GM18867 (cell line): ENCODE data around the gene MSI2.
A peak's percentile ranks its signal among the peaks of the same experiment; 100 is the strongest.

Experiments used
- ATAC-seq: cut with Tn5 transposase; IDR thresholded peaks from one replicate; pipeline ENCODE4 v1.9.1; 2021; ENCODE audit warnings: mild to moderate bottlenecking, moderate library complexity; ENCODE audit not compliant: unreplicated experiment

MSI2 gene

GRCh38 chr17:57448759-57449283 is 192.5 kb downstream of the MSI2 start:
- ATAC-seq: no peak

DNA sequence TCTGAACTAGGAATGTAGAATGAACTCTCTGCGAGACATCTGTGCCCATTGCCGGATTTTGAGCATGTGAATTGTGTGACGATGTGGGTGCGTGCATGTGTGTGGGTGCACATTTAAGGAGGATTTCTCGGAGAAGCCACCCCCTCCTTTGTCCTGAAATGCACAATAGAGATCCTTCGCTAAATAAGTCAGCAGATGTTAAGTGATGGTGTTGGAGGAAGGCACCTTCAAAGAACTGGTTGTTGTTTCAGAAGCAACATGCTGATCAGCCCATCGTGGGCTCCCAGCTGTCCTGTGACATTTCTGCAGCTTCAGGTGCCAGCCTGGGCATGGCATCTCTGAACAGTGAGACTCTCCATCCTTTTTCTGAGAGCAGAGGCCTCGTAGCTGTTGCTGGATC is 194.9 kb downstream of the MSI2 start:
- ATAC-seq: no peak

- ATAC-seq: no peak
These were observed 195.3 kb downstream of the MSI2 start for GRCh38 chr17:57451643-57452042.

DNA sequence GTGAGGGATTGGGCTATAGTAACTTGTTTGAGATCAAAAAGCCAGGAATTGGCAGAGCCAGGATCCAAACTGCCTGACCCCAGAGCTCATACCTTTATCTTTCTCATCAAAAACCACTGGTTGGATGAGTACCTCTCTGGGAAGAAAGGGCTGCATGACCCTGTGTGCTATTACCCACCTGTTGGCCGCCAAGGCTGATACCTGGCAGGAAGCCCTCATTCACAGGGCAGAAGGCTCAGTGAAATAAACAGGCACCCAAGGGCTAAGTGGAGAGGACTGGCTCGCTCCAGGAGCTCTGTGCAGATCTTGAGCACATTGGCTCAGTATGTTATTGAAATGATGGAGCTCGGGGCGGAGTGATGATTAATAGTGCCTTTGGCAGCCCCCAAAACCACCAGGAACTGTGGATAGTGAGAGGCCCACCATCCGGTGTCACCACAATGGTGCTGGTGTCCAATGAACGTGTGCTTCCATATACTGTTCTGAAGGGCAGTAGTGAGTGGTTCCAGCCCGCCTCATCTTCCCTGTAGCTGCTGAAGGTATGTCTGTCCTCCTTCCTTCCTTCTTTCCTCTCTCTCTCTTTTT is 197.6 kb downstream of the MSI2 start:
- ATAC-seq: no peak

GRCh38 chr17:57454729-57455062 is 198.4 kb downstream of the MSI2 start:
- ATAC-seq: no peak

DNA sequence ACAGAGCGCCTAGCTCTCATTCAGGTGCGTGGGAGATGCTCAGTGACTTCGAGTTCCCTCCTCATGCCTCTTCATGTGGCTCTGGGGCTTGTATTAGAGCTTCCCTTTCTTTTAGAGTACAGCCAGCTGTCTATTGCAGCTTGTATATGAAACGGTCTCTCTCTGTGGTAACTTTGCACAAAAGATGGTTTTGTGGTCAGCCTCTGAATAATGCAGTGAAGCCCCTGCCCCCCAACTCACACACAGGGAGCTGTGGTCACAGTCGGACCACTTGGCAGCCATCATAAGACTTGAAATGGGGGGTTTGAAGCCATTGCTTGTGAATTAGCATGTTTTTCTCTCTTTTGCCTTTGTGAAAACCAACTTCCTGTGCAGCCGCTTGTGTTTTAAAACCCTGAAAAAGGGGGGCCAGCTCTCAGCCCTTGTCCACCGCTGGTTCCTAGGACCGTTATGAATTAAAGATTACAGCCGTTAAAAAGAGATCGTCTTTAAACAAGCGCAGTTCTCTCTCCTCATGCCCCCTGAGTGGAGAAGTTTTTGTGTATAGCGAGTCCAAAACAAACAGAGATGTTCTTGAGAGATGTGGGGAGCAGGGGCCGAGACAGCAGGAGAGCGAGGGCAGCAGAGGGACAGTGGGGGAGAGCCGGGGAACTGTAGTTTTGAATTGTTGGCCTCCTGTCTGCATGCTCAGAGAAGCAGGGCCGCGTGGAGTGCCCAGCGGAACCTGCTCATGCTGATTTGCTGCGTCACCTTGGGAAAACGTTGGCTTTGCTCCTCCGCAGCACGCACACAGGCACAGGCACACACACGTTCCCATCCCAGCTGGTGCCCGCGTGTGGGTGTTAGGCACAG is 199.0 kb downstream of the MSI2 start:
- peak; percentile 48 for ATAC-seq

DNA sequence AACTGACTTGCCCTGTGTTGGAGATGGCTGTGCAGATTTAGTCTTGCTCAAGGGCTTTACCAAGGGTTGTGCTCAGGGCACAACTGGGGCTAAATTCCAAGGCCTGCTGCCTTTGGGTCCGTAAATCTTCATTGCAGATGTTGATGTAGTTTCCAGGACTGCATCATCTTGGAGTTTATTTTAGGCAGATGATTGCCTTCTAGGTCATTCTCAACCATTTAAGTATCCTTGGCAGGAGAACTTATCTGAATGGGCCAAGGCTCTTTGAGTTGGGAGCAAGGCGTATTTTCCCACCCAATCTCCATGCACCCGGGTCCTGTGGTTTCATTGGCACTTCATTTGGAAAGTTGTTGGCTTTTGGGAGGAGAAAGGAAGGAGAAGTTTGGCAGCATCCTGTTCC is 200.3 kb downstream of the MSI2 start:
- no peak for ATAC-seq

- ATAC-seq: no peak
These were observed 200.9 kb downstream of the MSI2 start for GRCh38 chr17:57457188-57457587.

DNA sequence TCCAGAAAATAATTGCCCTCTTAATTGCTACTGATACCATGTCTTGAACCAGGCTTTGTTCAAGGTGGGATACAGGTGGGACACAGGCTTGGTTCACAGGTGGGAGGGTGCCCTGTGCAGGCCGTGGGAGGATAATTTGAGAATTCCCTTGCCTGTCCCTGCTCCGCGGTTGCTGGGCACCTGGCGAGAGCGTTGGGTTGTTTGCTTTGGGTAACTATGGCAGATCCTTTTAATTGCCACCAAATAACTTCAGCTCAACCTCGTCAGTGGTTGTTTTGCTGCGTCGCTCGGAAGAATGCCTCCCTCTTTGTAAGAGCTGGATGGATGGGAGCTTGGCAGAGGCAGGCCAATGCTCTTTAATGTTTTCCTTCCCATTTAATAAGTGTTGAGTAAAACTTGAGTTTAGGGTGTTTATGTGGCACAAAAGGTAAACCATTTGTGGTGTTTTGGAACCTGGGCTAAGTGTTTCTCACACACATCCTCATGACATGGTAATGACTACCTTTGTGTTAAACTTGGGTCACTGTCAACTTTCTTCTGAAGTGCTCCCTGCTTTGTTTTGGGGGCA is 202.5 kb downstream of the MSI2 start:
- no peak for ATAC-seq

DNA sequence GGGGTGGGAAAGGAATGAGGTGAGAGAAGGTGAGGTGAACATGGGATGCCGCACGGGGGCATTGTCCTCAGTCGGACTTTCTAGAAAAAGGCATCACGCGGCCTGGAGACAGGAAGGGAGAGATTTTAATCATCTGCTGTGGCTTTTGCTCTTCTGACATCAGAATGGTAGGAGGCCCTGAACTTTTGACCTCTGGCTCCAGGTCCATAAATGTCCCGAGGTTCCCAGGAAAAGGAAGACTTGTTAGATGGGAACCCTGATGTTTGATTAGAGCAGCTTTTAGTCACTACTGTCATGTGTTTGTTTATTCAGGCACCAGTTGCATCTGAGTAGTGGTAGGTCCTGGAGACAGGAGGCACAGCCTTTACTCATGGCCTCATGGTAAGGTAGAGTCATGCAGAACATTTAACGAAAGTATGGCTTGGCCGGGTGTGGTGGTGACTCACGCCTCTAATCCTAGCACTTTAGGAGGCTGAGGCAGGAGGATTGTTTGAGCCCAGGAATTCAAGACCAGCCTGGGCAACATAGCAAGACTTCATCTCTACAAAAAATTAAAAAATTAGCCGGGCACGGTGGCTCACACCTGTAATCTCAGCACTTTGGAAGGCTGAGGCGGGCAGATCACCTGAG is 203.1 kb downstream of the MSI2 start:
- ATAC-seq: no peak

GRCh38 chr17:57461082-57461481 is 204.8 kb downstream of the MSI2 start:
- no peak for ATAC-seq

GRCh38 chr17:57462007-57462579 is 205.8 kb downstream of the MSI2 start:
- ATAC-seq: no peak

DNA sequence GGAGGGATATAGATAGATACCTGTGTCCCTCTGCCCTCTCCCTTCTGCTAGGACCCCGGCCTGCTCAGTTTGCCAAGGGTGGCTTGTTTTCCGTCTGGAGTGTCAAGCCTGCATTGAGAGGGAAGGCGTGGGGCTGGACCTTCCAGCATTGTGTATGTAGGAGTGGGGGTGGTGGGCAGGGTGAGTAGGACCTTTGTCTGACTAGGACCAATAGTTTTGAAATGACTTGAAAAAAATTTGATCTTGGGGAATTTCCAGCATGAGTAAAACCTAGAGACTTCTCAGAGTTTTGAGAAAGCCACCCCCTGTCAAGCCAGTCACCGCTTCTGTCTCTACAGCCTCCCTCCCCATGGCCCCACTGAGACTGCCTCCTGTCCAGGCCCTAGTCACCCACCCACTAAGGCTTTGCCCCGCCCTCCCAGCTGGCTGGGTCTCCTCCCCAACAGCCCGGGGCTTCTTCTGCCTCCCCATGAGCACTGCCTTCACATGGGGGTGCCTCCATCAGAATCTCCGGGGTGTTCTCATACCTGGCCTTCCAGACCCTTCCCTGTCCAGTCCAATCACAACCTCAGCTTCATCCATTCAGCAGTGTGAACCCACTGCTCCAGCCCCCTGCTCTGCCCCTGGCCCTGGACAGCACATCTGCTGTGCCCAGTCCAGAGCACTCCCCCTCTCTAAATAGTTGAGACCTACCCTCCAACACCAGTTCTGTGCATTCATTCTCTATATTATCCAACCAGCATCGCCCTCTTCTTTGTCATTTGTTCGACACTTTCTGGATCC is 207.0 kb downstream of the MSI2 start:
- peak; percentile 89 for ATAC-seq

DNA sequence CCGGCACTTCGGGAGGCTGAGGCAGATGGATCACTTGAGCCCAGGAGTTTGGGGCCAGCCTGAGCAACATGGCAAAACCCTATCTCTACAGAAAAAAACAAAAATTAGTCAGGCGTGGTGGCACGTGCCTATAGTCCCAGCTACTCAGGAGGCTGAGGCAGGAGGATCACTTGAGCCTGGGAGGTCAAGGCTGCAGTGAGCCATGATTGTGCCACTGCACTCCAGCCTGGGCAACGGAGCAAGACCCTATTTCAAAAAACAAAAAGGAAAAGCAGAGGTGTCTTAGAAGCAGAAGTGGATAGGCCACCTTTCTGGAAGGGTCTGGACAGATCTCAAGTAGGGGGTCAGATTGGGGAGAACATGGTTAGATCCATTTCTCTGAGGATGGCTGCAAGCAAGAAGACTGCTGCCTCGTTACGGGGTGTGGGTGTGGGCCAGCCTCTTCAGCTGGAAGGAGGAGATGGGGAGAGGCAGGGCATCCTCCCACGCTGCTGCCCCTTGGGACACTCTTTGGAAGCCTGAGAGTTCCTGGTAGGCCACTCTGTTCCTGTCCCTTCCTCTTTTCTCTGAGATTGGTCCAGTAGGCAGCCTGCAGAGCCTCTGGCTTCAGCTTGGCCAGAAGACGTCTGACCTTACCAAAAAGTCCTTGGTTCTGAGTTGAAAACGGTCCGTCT is 208.0 kb downstream of the MSI2 start:
- no peak for ATAC-seq

DNA sequence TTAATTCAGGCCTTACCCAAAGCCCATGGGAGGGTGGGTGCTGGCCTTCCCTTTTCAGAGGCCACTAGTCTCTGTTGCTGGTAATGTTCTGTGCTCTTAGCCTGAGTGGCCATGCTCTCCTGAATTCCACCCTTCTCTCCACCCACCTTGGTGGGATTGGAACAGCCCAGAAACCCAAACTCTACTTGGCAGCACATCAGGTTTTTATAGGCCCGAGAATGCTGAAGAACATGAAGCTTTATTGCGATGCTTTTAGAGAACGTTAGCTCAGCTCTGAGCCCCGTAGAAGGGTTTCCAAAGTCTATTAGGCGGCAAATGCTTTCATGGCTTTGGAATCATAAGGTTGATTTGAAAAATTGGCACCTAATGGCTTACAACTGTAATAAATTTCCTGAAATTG is 209.3 kb downstream of the MSI2 start:
- no peak for ATAC-seq

DNA sequence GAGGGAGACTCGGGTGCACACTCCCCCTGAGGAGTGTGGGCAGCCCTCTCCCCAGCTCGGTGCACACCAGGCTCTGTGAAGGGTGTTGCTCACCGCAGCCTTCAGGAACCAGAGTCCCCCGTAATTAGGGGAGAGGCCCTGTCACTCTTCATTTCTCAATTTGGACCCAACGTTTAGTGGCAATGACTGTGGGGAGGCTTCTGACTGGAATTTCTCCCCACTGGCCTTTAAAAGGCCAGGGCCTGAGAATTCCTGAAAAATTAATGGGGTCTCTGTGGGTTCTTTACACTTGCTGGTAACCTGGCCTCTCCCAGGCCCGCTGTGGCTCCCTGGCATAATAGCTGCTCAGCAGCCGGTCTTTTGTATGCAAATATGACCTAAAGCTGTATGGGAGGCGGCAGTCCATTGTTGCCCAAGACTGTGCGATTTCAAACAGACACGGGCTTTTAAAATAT is 209.7 kb downstream of the MSI2 start:
- ATAC-seq: no peak

GRCh38 chr17:57466521-57466920 is 210.2 kb downstream of the MSI2 start:
- ATAC-seq: no peak

- ATAC-seq: no peak
These were observed 210.9 kb downstream of the MSI2 start for GRCh38 chr17:57467226-57467625.

- ATAC-seq: no peak
These were observed 211.5 kb downstream of the MSI2 start for GRCh38 chr17:57467801-57468200.
